ENCODE measurements around the gene CST11. TPM values are rescaled to one million over a fixed set of nuclear protein-coding genes. Genes with fewer than 3 reads are reported as not detected.
A peak's percentile ranks its signal among the peaks of the same experiment; 100 is the strongest.

The CST11 gene
- total and polyA plus RNA-seq, 7 experiments from 2014 or later: not detected

DNA sequence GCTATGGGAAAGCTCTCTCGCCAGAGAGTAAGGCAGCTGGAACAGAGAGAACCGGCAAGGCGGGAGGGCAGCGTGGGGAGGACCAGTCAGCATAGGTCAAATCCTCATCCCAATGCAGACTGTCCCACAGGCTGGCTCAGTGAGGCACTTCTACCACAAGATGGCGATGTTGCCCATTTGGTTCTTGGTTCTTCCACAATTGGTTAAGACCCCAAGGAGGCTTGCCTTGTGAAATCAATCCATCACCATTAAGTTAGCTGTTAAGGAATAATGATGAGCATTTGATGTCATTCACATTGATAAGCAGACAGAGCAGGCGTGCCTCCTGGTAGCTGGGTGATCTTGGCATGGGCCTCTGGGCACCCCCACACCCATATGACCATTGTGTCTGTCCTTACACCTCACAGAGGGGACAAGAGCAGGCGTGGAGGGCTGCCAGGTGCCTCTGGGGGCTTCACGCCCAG lies 10.8 kb downstream of the CST11 start:
- CTCF ChIA-PET: interaction anchor here (0.6 kb wide), 1 partner anchor 8 kb away, joined by 3 read pairs; no protein-coding TSS in a partner anchor

DNA sequence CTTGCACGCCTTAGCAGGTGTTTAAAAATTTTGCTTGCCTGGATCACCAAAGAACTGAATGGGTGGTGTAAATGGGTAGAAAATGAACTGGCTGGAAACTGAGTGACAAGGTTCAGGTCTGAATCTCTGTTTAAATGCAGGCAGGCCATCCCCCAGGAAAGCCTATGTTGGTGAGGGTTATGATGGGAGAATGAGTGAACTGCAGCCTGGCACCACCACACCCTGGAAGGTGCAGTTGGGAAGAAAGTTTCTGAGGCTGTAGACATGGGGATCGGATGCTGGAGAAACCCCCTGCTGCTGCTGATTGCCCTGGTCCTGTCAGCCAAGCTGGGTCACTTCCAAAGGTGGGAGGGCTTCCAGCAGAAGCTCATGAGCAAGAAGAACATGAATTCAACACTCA lies 12.7 kb downstream of the CST11 start:
- Histone ChIP-seq H3K4me3 (ENCODE audit: low read length) (no peak overlapping the region), H3K27me3 (ENCODE audit: control insufficient read depth in 2 of 2, insufficient read depth in 2 of 2, low read length in 2 of 2) (no peaks in the 10 kb centered on the region), H3K36me3 (ENCODE audit: control insufficient read depth in 2 of 3, insufficient read depth in 3 of 3, low read length in 3 of 3) (no peaks in the 10 kb centered on the region), H3K9me3 (ENCODE audit: control insufficient read depth in 2 of 3, low read length in 3 of 3) (no peaks in the 10 kb centered on the region), H3K4me1 (ENCODE audit: control insufficient read depth in 2 of 2, insufficient read depth in 2 of 2, low read length in 2 of 2) (no peaks in the 10 kb centered on the region), H3K27ac (ENCODE audit: low read depth, low read length) (no peak overlapping the region)
- Mint-ChIP-seq H3K4me1 (peaks cover 0 to 4% (median 0%) of the 10 kb centered on the region in 7 donors), H3K27ac (no peak overlapping the region), H3K27me3 (peaks cover 0 to 5% (median 0%) of the 10 kb centered on the region in 5 donors), H3K9me3 (no peaks in the 10 kb centered on the region), H3K4me3 (no peak overlapping the region), H3K36me3 (no peaks in the 10 kb centered on the region)
- DNase-seq: no peak
- ChIA-PET POLR2A (no interaction called here), CTCF (no interaction called here)
- no peak for ATAC-seq
- intact Hi-C loops (cut with micrococcal nuclease): loop anchor here in 1 of 2 donors (5.0 to 10.0 kb wide), 2 partner anchors 662 to 1105 kb away; no protein-coding TSS in a partner anchor

More for the DNA sequence above, 10.8 kb downstream of the CST11 start:
- Histone ChIP-seq H3K27me3 (ENCODE audit: control insufficient read depth in 2 of 2, insufficient read depth in 2 of 2, low read length in 2 of 2) (no peaks in the 10 kb centered on the region), H3K4me3 (ENCODE audit: low read length) (no peak overlapping the region), H3K36me3 (ENCODE audit: control insufficient read depth in 2 of 3, insufficient read depth in 3 of 3, low read length in 3 of 3) (no peaks in the 10 kb centered on the region), H3K27ac (ENCODE audit: low read depth, low read length) (no peak overlapping the region), H3K9me3 (ENCODE audit: control insufficient read depth in 2 of 3, low read length in 3 of 3) (no peaks in the 10 kb centered on the region), H3K4me1 (ENCODE audit: control insufficient read depth in 2 of 2, insufficient read depth in 2 of 2, low read length in 2 of 2) (no peaks in the 10 kb centered on the region)
- intact Hi-C loops (cut with micrococcal nuclease): loop anchor here (1.0 to 10.0 kb wide), 4 partner anchors 21 to 1107 kb away; partner anchors contain the start of gene NAPB (in 1 of the 2)
- ATAC-seq (peak; percentile 81), DNase-seq (peak in 8 of 9 donors; percentile 15 to 49 (median 29))
- Mint-ChIP-seq H3K27ac (no peak overlapping the region), H3K4me3 (no peak overlapping the region), H3K9me3 (no peaks in the 10 kb centered on the region), H3K27me3 (peaks cover 0 to 2% (median 0%) of the 10 kb centered on the region in 5 donors), H3K4me1 (peaks cover 0 to 4% (median 0%) of the 10 kb centered on the region in 7 donors), H3K36me3 (no peaks in the 10 kb centered on the region)
- POLR2A ChIA-PET: interaction anchor here (0.6 kb wide), 1 partner anchor 90 kb away, joined by 3 read pairs; no protein-coding TSS in a partner anchor

DNA sequence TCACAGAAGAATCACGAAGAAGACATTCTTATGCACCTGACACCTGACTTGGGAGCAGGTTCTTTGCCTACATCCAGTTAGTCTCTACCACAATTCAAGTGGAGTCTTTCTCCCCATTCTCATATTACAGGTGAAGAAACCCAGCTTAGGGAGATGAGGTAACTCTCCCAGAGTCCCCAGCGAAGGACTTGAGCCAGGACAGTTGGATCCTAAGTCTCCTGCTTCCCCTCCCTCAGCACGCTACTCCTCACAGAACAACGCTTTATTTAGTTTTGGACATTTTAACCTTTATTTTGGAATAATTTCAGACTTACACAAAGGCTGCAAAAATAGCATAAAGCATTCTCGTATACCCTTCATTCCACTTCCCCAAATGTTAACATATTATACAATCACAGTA lies 14.0 kb downstream of the CST11 start:
- H3K4me3 ChIP-seq (ENCODE audit: low read length): no peak overlapping the region
- Mint-ChIP-seq H3K4me1 (peaks cover 0 to 4% (median 0%) of the 10 kb centered on the region in 7 donors), H3K9me3 (no peaks in the 10 kb centered on the region), H3K36me3 (no peaks in the 10 kb centered on the region), H3K27me3 (peaks cover 0 to 7% (median 0%) of the 10 kb centered on the region in 5 donors), H3K27ac (no peak overlapping the region), H3K4me3 (no peak overlapping the region)
- H3K27me3 ChIP-seq (ENCODE audit: control insufficient read depth in 2 of 2, insufficient read depth in 2 of 2, low read length in 2 of 2): no peaks in the 10 kb centered on the region
- ChIA-PET POLR2A (no interaction called here), CTCF (no interaction called here)
- DNase-seq (no peak), ATAC-seq (no peak)
- H3K9me3 ChIP-seq (ENCODE audit: control insufficient read depth in 2 of 3, low read length in 3 of 3): no peaks in the 10 kb centered on the region
- intact Hi-C loops (cut with micrococcal nuclease): loop anchor here in 1 of 2 donors (10.0 kb wide), 1 partner anchor 744 kb away; no protein-coding TSS in a partner anchor
- H3K4me1 ChIP-seq (ENCODE audit: control insufficient read depth in 2 of 2, insufficient read depth in 2 of 2, low read length in 2 of 2): no peaks in the 10 kb centered on the region
- no peaks in the 10 kb centered on the region for H3K36me3 ChIP-seq (ENCODE audit: control insufficient read depth in 2 of 3, insufficient read depth in 3 of 3, low read length in 3 of 3)
- H3K27ac ChIP-seq (ENCODE audit: low read depth, low read length): no peak overlapping the region

DNA sequence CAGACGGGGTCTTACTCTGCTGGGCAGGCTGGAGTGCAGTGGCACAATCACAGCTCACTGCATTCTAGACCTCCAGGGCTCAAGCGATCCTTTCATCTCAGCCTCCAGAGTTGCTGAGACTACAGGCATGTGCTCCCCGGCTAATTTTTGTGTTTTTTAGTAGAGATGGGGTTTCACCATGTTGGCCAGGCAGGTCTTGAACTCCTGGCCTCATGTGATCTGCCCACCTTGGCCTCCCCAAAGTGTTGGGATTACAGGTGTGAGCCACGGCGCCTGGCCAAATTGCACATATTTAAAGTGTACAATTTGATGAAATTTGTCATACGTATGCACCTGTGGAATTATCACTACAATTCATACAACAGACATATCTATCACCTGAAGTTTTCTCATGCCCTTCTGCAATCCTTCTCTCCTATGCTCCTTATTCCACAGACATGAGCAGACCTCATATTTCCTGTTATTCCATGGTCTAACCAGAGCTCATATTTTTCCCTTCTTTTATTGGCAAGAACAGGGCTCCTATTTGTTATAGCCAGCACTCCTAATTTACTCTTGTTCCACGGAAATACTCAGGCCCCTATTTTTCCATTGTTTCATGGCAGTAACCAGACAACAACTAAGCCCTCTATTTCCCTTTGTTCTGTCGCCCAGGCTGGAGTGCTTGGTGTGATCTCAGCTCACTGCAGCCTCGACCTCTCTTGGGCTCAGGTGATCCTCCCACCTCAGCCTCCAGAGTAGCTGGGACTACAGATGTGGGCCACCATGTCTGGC lies 15.4 kb downstream of the CST11 start:
- H3K36me3 Mint-ChIP-seq: no peaks in the 10 kb centered on the region
- ChIA-PET POLR2A (no interaction called here), CTCF (interaction anchor here (0.9 kb wide), 1 partner anchor 10 kb away, joined by 3 read pairs; no protein-coding TSS in a partner anchor)
- Histone ChIP-seq H3K4me1 (ENCODE audit: control insufficient read depth in 2 of 2, insufficient read depth in 2 of 2, low read length in 2 of 2) (no peaks in the 10 kb centered on the region), H3K27ac (ENCODE audit: low read depth, low read length) (no peak overlapping the region), H3K27me3 (ENCODE audit: control insufficient read depth in 2 of 2, insufficient read depth in 2 of 2, low read length in 2 of 2) (no peaks in the 10 kb centered on the region), H3K36me3 (ENCODE audit: control insufficient read depth in 2 of 3, insufficient read depth in 3 of 3, low read length in 3 of 3) (no peaks in the 10 kb centered on the region), H3K4me3 (ENCODE audit: low read length) (no peak overlapping the region), H3K9me3 (ENCODE audit: control insufficient read depth in 2 of 3, low read length in 3 of 3) (no peaks in the 10 kb centered on the region)
- intact Hi-C loops (cut with micrococcal nuclease): loop anchor here in 1 of 2 donors (10.0 kb wide), 1 partner anchor 743 kb away; no protein-coding TSS in a partner anchor
- H3K4me1 Mint-ChIP-seq: peaks cover 0 to 4% (median 0%) of the 10 kb centered on the region in 7 donors
- H3K27ac Mint-ChIP-seq: no peak overlapping the region
- no peak for DNase-seq
- no peak for ATAC-seq
- H3K27me3 Mint-ChIP-seq: peaks cover 0 to 16% (median 0%) of the 10 kb centered on the region in 5 donors
- H3K9me3 Mint-ChIP-seq: peaks cover 0 to 1% (median 0%) of the 10 kb centered on the region in 11 donors
- no peak overlapping the region for H3K4me3 Mint-ChIP-seq

DNA sequence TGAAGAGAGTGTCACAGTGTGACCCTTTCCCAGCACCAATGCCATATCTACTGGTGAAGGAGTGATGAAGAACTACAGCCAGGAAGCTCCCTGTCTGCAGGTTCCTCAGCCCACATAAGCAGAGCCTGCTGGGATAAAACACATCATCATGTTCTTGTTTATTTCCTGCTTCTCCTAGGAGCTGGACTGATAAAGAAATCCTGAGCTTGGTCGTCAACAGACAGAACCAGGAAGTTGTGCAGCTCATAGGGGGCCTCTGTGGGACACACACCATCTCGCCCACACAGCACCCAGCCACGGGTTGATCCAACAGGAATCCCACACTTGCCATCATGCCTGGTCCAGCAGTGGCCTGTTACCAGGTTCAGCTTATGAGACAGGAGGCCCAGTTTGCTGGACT lies 16.0 kb downstream of the CST11 start:
- ATAC-seq: no peak
- CTCF ChIA-PET: interaction anchor here (0.9 kb wide), 1 partner anchor 10 kb away, joined by 3 read pairs; no protein-coding TSS in a partner anchor
- DNase-seq: no peak
- no peaks in the 10 kb centered on the region for H3K4me1 ChIP-seq (ENCODE audit: control insufficient read depth in 2 of 2, insufficient read depth in 2 of 2, low read length in 2 of 2)
- Mint-ChIP-seq H3K4me1 (peaks cover 0 to under 1% (median 0%) of the 10 kb centered on the region in 7 donors), H3K9me3 (peaks cover 0 to 1% (median 0%) of the 10 kb centered on the region in 11 donors), H3K36me3 (no peaks in the 10 kb centered on the region), H3K27ac (no peak overlapping the region), H3K4me3 (no peak overlapping the region), H3K27me3 (peaks cover 0 to 15% (median 0%) of the 10 kb centered on the region in 5 donors)
- H3K4me3 ChIP-seq (ENCODE audit: low read length): no peak overlapping the region
- POLR2A ChIA-PET: no interaction called here
- no peaks in the 10 kb centered on the region for H3K27me3 ChIP-seq (ENCODE audit: control insufficient read depth in 2 of 2, insufficient read depth in 2 of 2, low read length in 2 of 2)
- H3K27ac ChIP-seq (ENCODE audit: low read depth, low read length): no peak overlapping the region
- H3K9me3 ChIP-seq (ENCODE audit: control insufficient read depth in 2 of 3, low read length in 3 of 3): no peaks in the 10 kb centered on the region
- intact Hi-C loops (cut with micrococcal nuclease): loop anchor here in 1 of 2 donors (10.0 kb wide), 1 partner anchor 742 kb away; no protein-coding TSS in a partner anchor
- no peaks in the 10 kb centered on the region for H3K36me3 ChIP-seq (ENCODE audit: control insufficient read depth in 2 of 3, insufficient read depth in 3 of 3, low read length in 3 of 3)

DNA sequence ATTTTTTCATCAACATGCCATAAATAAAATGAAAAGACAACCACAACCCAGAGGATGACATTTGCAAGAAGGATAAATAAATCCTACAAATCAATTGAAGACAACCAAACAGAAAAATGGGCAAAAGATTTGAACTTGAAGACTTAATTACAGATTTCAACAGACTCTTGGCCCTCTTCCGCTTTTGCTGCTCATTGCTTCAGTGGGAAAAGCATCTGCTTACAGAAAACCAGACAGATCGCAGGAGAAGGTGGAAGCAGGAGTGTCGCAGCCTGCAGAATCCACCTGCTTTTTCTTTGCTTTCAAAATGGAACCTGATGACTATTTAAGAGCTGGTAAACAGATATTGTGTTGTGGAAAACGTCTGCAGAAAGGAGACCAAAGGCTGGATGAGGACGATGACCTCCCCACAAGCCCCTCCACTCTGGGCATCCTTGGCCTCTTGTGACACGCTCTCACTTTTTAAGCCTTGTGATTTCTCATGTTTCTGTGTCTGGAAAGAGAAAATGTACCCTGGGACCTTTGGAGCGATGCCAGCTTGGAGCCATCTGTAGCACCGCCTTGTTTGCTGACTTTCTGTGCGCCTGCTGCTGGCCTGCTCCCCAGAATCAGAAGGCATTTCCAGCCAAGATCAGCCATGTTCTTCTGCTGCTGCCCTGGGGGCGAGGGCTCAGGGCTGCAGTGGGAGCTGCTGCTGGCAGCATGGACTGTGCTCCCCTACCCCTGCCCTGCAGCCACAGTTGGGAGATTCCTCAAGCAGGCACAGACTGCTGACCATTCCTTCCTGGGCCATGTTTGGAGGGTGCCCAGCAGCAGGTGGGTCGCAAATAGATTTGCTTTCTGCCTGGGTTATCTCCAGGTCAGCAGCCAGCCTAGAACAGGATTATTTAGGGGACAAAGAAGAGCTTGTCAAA lies 16.8 kb downstream of the CST11 start:
- no peak overlapping the region for H3K27ac ChIP-seq (ENCODE audit: low read depth, low read length)
- H3K9me3 Mint-ChIP-seq: peaks cover 0 to 1% (median 0%) of the 10 kb centered on the region in 11 donors
- intact Hi-C loops (cut with micrococcal nuclease): loop anchor here in 1 of 2 donors (10.0 kb wide), 1 partner anchor 741 kb away; no protein-coding TSS in a partner anchor
- H3K4me3 ChIP-seq (ENCODE audit: low read length): no peak overlapping the region
- H3K36me3 ChIP-seq (ENCODE audit: control insufficient read depth in 2 of 3, insufficient read depth in 3 of 3, low read length in 3 of 3): no peaks in the 10 kb centered on the region
- no peaks in the 10 kb centered on the region for H3K36me3 Mint-ChIP-seq
- no peaks in the 10 kb centered on the region for H3K27me3 ChIP-seq (ENCODE audit: control insufficient read depth in 2 of 2, insufficient read depth in 2 of 2, low read length in 2 of 2)
- ChIA-PET POLR2A (no interaction called here), CTCF (interaction anchor here (0.9 kb wide), 1 partner anchor 11 kb away, joined by 3 read pairs; no protein-coding TSS in a partner anchor)
- H3K27me3 Mint-ChIP-seq: peaks cover 0 to 14% (median 0%) of the 10 kb centered on the region in 5 donors
- no peaks in the 10 kb centered on the region for H3K9me3 ChIP-seq (ENCODE audit: control insufficient read depth in 2 of 3, low read length in 3 of 3)
- no peak overlapping the region for H3K27ac Mint-ChIP-seq
- H3K4me3 Mint-ChIP-seq: no peak overlapping the region
- no peak for ATAC-seq
- no peaks in the 10 kb centered on the region for H3K4me1 ChIP-seq (ENCODE audit: control insufficient read depth in 2 of 2, insufficient read depth in 2 of 2, low read length in 2 of 2)
- no peak for DNase-seq
- no peaks in the 10 kb centered on the region for H3K4me1 Mint-ChIP-seq
